Immature natural killer cell (primary cell): ENCODE results near the gene EXOC6. TPM values are rescaled to one million over a fixed set of nuclear protein-coding genes. Genes with fewer than 3 reads are reported as not detected.

Experiments
- DNase-seq, 3 donors: peaks; one replicate each; pipeline ENCODE4 v3.0.0; 2022; ENCODE audit warnings: mixed read lengths in 1 of 3
- H3K27ac Mint-ChIP-seq, 6 donors: one replicate each; pipeline ENCODE4 v1.8.0; 2020; ENCODE audit warnings: mixed read lengths in 6 of 6, mild to moderate bottlenecking in 5 of 6, inconsistent platforms in 4 of 6, moderate library complexity in 3 of 6
- H3K27me3 Mint-ChIP-seq, 3 donors: one replicate each; pipeline ENCODE4 v1.8.0; 2020 to 2021; ENCODE audit warnings: low read depth in 3 of 3, mild to moderate bottlenecking in 3 of 3, mixed read lengths in 3 of 3, moderate library complexity in 3 of 3, inconsistent platforms in 1 of 3
- H3K36me3 Mint-ChIP-seq, 3 donors: one replicate each; pipeline ENCODE4 v1.8.0; 2020; ENCODE audit warnings: mixed read lengths in 3 of 3, inconsistent platforms in 2 of 3, mild to moderate bottlenecking in 2 of 3
- H3K4me1 Mint-ChIP-seq, 2 donors: one replicate each; pipeline ENCODE4 v1.8.0; 2020; ENCODE audit warnings: inconsistent platforms in 2 of 2, mild to moderate bottlenecking in 2 of 2, mixed read lengths in 2 of 2, moderate library complexity in 1 of 2
- H3K4me3 Mint-ChIP-seq, 5 donors: one replicate each; pipeline ENCODE4 v1.8.0; 2020; ENCODE audit warnings: mild to moderate bottlenecking in 5 of 5, mixed read lengths in 5 of 5, inconsistent platforms in 3 of 5, moderate library complexity in 3 of 5
- H3K9me3 Mint-ChIP-seq, 6 donors: one replicate each; pipeline ENCODE4 v1.8.0; 2020; ENCODE audit warnings: mild to moderate bottlenecking in 6 of 6, mixed read lengths in 6 of 6, inconsistent platforms in 4 of 6, moderate library complexity in 3 of 6
- polyA plus RNA-seq, 3 donors: library from polyadenylated mRNA; unstranded; fragments of 300-500 nt; fragmentation: Illumina TruSeq; gene quantifications; one replicate each; pipeline ENCODE4 v1.2.3, GENCODE V29; 2021

The EXOC6 gene
- polyA plus RNA-seq, 3 donors from 2014 or later: 6.4 to 13.1 (median 8.7) TPM

DNA sequence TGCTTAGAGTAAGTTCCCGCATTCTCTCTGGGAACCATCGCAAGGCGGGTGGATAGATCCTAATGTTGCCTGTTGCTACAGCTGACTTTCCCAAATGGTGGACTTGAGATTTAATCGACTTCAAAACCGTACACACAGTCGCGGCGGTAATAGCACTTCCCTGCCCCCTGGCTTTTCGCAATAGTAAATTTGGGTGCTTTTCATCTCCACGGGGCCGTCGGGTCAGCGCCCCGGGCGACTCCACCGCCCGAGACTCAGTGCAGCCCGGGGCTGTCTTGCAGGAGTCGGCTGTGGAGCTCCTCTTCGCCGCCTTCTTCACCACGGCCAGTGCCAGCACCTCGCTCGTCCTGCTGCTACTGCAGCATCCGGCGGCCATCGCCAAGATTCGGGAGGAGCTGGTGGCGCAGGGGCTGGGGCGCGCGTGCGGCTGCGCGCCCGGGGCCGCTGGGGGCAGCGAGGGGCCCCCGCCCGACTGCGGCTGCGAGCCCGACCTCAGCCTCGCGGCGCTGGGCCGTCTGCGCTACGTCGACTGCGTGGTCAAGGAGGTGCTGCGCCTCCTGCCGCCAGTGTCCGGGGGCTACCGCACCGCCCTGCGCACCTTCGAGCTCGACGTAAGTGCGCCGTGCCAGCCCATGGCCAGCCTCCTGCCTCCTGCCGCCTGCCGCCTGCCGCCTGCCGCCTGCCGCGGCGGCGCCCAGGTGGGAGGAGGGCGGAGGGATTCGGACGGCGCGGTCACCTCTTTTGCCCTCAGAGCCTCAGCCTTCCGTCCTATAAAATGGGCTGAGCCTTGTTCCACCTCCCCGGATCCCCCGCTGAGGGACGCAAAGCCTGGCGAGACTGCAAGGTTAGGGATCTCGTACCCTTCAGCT lies 217.6 kb downstream of the EXOC6 start:
- H3K4me3 Mint-ChIP-seq: peak overlapping the region in 2 of 5 donors; percentile 40 to 46
- H3K4me1 Mint-ChIP-seq: peaks cover 10 to 31% of the 10 kb centered on the region in 2 donors
- peaks cover 0 to 13% (median 0%) of the 10 kb centered on the region in 3 donors for H3K36me3 Mint-ChIP-seq
- H3K27me3 Mint-ChIP-seq: peaks cover 19 to 23% (median 23%) of the 10 kb centered on the region in 3 donors
- no peak for DNase-seq
- H3K27ac Mint-ChIP-seq: no peak overlapping the region
- H3K9me3 Mint-ChIP-seq: peaks cover 0 to 2% (median 0%) of the 10 kb centered on the region in 6 donors

DNA sequence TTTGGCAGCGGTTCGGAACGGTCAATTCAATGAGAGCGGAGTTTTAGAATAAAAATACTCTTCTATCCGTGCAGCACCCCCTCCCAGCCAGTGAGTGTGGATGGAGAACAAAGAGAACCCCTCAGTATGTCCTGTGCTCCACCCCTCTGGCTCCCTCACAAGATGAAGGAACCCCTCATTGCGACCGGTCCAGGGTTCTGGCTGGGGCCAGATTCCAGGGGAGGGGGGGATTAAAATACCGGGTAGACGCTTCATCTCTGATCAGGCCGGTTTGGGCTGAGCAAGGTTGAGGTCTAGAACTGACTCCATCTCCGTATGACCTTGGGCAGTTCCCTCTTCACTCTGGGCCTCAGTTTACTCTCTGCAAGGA lies 218.2 kb downstream of the EXOC6 start:
- Mint-ChIP-seq H3K4me3 (peak overlapping the region in 1 of 5 donors; percentile 13), H3K4me1 (peaks cover 10 to 31% of the 10 kb centered on the region in 2 donors), H3K36me3 (peaks cover 0 to 15% (median 0%) of the 10 kb centered on the region in 3 donors), H3K9me3 (peaks cover 0 to 2% (median 0%) of the 10 kb centered on the region in 6 donors), H3K27me3 (peaks cover 23% of the 10 kb centered on the region in 3 donors), H3K27ac (no peak overlapping the region)
- no peak for DNase-seq

DNA sequence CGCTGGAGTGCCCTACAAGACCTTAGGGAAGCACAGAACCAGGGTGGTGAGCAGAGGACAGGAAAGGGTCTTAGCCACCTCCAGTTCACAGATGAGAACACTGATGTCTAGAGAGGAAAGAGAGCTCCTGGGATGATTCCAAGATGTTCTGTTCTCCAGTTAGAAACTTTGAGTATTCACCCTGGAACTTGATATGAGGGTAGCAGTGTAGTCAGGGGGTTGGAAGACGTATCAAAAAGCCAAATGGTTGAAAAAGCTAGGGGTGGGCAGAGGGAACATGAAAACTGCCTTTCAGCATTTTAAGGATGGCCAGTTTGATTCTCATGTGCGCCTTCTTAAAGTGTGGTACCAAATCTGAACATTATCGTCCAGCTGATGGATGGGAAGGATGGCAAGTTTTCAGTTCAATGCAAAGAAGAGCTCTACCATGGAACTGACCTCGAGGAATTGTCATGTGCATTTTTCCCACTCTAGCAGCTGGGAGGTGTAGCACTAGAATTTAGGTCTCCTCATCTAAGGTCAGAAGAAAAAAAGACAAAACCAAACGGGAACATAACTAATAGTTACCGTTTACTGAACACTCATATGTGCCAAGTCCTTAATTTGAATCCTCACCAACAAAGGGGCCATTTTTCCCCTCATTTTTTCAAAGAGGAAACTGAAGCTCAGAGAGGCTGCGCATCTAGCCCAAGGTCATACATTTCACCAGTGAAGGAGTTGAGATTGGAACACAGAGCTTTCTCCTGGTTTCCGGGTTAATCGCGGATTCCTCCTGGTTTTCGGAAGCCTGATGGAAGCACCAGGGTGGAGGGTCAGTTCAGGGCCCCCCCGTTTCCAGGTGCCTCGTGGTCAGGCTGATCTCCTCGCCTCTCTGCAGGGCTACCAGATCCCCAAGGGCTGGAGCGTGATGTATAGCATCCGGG lies 219.4 kb downstream of the EXOC6 start:
- Mint-ChIP-seq H3K27ac (no peak overlapping the region), H3K4me1 (peaks cover 5 to 23% of the 10 kb centered on the region in 2 donors), H3K4me3 (no peak overlapping the region), H3K27me3 (peaks cover 19 to 23% (median 23%) of the 10 kb centered on the region in 3 donors), H3K36me3 (peaks cover 0 to 15% (median 0%) of the 10 kb centered on the region in 3 donors), H3K9me3 (peaks cover 0 to 2% (median 0%) of the 10 kb centered on the region in 6 donors)
- no peak for DNase-seq

GRCh38 chr10:93068411-93069244 lies 220.3 kb downstream of the EXOC6 start:
- Mint-ChIP-seq H3K4me1 (peaks cover 5 to 21% of the 10 kb centered on the region in 2 donors), H3K27ac (no peak overlapping the region)

DNA sequence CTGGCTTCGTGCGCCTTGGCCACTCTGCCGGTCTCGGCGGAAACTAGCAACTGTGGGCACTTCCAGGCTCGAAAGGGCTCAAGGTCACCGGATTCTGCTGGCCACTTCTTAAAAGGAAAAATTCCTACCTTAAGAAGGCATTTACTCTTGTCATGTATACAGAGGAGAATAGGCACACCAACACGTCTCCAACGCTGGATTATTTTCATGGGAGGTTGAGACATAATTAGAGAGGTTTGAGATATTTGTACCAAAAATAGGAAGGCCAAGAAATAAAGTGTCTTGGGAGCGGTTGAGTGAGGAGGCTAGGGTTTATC lies 220.9 kb downstream of the EXOC6 start:
- Mint-ChIP-seq H3K27ac (no peak overlapping the region), H3K4me3 (no peak overlapping the region), H3K36me3 (peaks cover 0 to 11% (median 0%) of the 10 kb centered on the region in 3 donors), H3K9me3 (peaks cover 0 to 2% (median 0%) of the 10 kb centered on the region in 6 donors), H3K4me1 (peaks cover 5 to 17% of the 10 kb centered on the region in 2 donors), H3K27me3 (peaks cover 16 to 23% (median 19%) of the 10 kb centered on the region in 3 donors)
- DNase-seq: no peak

More at GRCh38 chr10:93068411-93069244, 220.3 kb downstream of the EXOC6 start:
- Mint-ChIP-seq H3K27me3 (peaks cover 19 to 23% (median 21%) of the 10 kb centered on the region in 3 donors), H3K9me3 (peaks cover 0 to 2% (median 0%) of the 10 kb centered on the region in 6 donors), H3K36me3 (peaks cover 0 to 13% (median 0%) of the 10 kb centered on the region in 3 donors), H3K4me3 (no peak overlapping the region)
- no peak for DNase-seq

DNA sequence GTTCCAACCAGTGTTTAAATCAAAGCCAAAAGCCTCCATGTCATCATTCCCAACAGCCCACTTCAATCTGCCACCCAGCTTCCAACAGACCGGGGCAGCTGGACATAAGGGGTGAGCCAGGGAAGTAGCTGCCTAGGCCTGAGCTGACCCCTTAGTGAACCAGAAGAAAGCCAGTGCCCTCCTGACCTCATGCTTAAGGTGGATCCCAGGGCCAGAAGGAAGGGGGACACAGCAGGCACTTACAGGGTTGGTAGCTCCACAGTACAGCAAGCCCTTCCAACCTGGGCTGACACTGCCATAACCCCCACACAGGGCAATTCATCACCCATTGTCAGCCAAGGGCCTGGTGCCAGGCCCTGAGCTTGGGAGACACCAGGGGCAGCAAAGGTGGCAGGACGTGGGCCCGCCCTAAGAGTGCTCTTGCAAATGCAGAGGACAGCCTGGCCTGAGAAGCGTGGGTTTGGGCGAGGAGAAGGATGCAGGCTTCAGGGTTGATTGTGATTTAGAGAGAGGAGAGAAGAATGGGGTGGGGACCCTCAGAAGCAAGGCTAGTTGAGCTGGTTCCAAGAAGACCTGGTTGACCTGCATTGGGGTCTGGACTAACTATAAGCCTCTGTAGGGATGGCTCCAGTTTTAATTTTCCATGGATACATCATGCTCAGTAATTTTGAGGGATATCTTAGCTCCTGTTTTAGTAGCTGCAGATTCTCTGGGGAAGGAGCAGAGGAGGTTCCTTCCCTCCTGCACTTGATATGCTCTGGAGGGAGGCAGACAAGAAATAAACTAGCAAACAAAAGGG lies 222.3 kb downstream of the EXOC6 start:
- Mint-ChIP-seq H3K27me3 (peaks cover 14 to 24% (median 21%) of the 10 kb centered on the region in 3 donors), H3K9me3 (peaks cover 0 to 2% (median 0%) of the 10 kb centered on the region in 6 donors), H3K4me3 (peak overlapping the region in 1 of 5 donors; percentile 33), H3K27ac (no peak overlapping the region), H3K36me3 (peaks cover 0 to 11% (median 0%) of the 10 kb centered on the region in 3 donors), H3K4me1 (peaks cover 7 to 13% of the 10 kb centered on the region in 2 donors)
- DNase-seq: no peak

- H3K4me1 Mint-ChIP-seq: peaks cover 10 to 12% of the 10 kb centered on the region in 2 donors
- peaks cover 0 to 11% (median 0%) of the 10 kb centered on the region in 3 donors for H3K36me3 Mint-ChIP-seq
- peak overlapping the region in 2 of 5 donors; percentile 12 to 33 for H3K4me3 Mint-ChIP-seq
- peaks cover 16 to 28% (median 24%) of the 10 kb centered on the region in 3 donors for H3K27me3 Mint-ChIP-seq
- H3K27ac Mint-ChIP-seq: no peak overlapping the region
- H3K9me3 Mint-ChIP-seq: peaks cover 0 to 2% (median 0%) of the 10 kb centered on the region in 6 donors
- no peak for DNase-seq
Observed at GRCh38 chr10:93071177-93071472, 222.8 kb downstream of the EXOC6 start.

GRCh38 chr10:93071674-93072224 lies 223.4 kb downstream of the EXOC6 start:
- Mint-ChIP-seq H3K9me3 (peaks cover 0 to 2% (median 0%) of the 10 kb centered on the region in 6 donors), H3K27me3 (peaks cover 16 to 24% (median 20%) of the 10 kb centered on the region in 3 donors), H3K4me3 (no peak overlapping the region), H3K4me1 (peaks cover 10 to 12% of the 10 kb centered on the region in 2 donors), H3K36me3 (peaks cover 0 to 11% (median 0%) of the 10 kb centered on the region in 3 donors), H3K27ac (no peak overlapping the region)
- no peak for DNase-seq

DNA sequence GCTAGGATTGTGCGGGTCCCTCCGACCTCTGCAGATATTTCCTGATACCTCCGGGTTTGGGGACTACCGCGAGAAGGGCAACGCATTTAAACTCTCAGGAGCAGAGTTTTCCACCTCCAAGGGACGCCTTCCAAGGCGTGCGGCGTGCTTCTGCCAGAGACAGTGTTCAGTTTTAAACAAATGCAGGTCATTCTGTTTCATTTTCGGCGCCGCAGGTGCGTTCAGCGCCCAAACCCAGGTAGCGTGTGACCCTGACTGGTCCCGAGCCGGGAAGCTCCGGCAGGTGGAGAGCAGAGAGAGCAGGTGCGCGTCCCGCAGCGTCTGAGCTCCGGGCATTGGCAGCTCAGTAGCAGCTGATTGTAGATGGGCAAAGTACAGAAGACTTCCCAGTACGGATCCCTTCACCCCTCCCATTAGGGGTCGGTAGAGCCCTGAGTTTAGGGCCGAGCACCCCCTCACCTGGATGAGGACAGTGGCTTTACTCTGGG lies 223.9 kb downstream of the EXOC6 start:
- peaks cover 15 to 24% (median 18%) of the 10 kb centered on the region in 3 donors for H3K27me3 Mint-ChIP-seq
- H3K9me3 Mint-ChIP-seq: peaks cover 0 to 2% (median 0%) of the 10 kb centered on the region in 6 donors
- DNase-seq: no peak
- H3K4me1 Mint-ChIP-seq: peaks cover 10% of the 10 kb centered on the region in 2 donors
- H3K36me3 Mint-ChIP-seq: peaks cover 0 to 8% (median 0%) of the 10 kb centered on the region in 3 donors
- peak overlapping the region in 4 of 5 donors; percentile 27 to 58 (median 48) for H3K4me3 Mint-ChIP-seq
- no peak overlapping the region for H3K27ac Mint-ChIP-seq

DNA sequence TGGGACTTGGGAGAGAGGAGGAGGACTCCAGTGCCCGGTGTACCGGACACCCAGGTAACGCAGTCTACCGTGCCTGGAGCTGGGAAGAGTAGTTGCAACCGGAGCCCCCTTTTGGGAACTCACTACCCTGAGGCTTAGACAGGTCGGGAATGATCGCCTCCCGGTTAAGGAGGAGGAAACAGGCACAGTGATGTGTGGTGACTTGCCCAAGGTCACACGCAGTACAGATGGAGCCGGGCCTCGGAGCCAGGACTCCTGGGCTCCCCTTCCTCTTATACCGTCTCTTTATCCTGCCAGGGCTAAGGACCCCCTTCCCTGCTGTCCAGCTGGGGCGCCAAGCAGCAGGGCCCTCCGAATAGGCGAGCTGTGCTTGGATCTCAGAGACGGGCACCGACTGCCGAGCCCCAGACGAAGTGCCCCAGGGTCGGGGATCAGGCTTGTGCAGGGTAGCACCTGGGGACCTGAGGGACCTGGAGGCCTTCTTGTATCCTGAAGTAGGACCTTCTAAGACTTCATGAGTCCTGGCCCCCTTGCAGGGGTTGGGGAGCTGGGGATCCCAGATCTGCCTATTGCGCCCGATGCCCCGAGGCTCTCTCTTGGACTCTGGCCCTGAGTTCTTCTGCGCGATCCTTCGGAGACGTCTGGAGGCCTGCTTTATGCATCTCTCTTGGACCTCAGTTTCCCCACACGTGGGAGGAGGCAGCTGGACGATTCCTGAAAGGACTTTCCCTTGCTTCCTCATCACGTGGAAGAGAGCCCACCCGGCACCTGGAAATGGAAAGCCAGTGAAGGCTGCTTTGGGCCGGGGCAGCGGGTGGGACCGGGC lies 224.6 kb downstream of the EXOC6 start:
- Mint-ChIP-seq H3K27ac (no peak overlapping the region), H3K4me1 (peaks cover 5 to 7% of the 10 kb centered on the region in 2 donors), H3K36me3 (peaks cover 0 to 4% (median 0%) of the 10 kb centered on the region in 3 donors), H3K4me3 (peak overlapping the region in 1 of 5 donors; percentile 55), H3K9me3 (no peaks in the 10 kb centered on the region), H3K27me3 (peaks cover 14 to 18% (median 15%) of the 10 kb centered on the region in 3 donors)
- DNase-seq: no peak

DNA sequence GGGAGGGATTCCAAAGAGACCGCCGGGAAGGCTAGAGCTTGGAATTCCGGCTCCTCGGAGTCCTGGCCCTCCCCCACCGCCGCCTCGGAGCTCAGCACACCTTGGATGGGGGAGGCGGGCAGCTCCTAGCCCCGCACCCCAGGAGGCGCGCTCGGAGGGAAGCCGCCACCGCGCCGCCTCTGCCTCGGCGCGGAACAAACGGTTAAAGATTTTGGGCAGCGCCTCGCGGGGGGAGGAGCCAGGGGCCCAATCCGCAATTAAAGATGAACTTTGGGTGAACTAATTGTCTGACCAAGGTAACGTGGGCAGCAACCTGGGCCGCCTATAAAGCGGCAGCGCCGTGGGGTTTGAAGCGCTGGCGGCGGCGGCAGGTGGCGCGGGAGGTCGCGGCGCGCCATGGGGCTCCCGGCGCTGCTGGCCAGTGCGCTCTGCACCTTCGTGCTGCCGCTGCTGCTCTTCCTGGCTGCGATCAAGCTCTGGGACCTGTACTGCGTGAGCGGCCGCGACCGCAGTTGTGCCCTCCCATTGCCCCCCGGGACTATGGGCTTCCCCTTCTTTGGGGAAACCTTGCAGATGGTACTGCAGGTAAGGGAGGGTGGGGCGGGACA lies 225.3 kb downstream of the EXOC6 start, which contains the start of gene CYP26A1:
Gene CYP26A1, plus strand, starts transcription at position 355 of the 608 bp plus-strand sequence. Its CDS starts 42 bp downstream, at position 397.
- DNase-seq: no peak
- Mint-ChIP-seq H3K4me1 (peaks cover 5 to 7% of the 10 kb centered on the region in 2 donors), H3K4me3 (peak within 1 kb of the TSS in 2 of 5 donors; percentile 18 to 55), H3K36me3 (peaks cover 0 to 4% (median 0%) of the 10 kb centered on the region in 3 donors), H3K9me3 (no peaks in the 10 kb centered on the region), H3K27ac (no peak within 1 kb of the TSS), H3K27me3 (peaks cover 13 to 20% (median 13%) of the 10 kb centered on the region in 3 donors)
